ENCODE data around the gene PWWP2B.
A peak's percentile ranks its signal among the peaks of the same experiment; 100 is the strongest.

PWWP2B gene

DNA sequence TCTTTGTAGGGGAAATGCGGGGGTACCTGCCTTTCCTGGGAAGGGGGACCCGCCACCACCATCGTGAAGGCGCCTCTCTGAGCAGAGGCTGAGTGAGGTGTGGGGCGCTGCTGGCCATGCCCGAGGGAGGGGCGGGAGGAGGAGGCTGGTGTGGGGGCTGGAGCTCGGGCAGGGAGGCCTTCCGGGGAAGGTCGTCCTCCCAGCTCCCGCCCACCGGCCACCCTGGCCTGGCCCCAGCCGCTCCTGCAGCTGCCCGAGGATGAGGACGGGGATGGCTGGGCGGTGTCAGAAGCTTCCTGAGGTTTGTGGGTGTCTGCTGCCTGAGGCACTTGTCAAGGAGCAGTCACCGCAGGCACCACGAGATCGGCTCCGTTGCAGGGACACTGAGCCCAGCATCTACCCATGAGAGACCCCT lies 11.4 kb downstream of the PWWP2B start:
- no peak for DNase-seq

DNA sequence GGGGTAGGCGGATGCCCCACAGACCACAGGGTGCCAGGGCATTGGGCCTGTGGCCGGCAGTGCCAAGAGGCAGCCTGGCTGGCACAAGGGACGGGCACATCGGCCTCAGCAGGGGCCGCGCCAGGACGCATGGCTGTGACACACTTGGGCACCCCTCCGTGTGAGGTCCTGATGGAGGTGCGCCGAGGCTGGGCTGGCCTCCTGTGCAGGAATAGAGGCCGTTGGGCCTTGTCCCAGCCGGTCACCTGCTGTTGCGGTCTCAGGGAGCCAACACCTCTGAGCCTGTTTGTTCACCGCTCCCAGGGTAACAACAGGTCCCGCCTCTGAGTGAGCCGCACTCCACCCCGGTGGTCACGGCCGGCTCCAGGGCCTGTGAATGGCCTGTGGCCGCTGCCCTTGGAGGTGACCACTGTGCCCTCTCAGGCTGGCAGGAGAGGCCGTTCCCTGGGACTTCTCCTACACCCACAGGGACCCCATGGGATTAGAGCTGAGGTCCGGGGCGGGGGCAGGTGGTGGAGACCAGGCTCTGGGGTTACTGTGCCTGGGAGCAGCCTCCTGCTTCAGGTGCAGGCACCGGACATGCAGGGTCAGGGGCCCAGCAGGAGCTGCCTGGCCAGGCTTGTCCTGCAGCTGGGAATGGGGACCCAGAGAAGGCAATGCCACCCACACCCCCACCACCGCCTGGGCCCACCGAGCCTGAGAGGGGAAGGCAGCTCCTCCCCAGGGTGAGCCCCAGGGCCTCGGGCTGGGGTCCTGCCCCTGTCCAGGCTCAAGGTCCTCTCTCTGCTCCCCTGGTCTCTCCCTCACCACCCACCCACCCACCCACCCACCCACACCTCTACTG lies 12.0 kb downstream of the PWWP2B start:
- no peak for DNase-seq

DNA sequence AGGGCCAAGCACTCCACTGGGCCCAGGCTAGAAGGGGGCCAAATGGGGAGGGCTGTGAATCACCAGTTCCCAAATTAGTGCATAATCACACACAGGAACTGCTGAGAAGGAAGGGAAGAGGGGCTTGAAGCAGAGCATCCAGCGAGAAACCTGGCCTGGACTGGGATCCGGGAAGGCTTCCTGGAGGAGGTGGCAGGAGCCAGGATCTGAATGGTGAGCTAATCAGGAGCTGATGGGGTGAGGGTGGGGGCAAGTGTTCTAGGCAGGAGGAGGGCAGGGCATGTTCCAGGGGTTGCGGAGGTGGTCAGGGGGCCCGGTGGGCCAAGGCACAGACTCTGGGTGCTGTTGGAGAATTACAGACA lies 12.6 kb downstream of the PWWP2B start:
- no peak for DNase-seq

DNA sequence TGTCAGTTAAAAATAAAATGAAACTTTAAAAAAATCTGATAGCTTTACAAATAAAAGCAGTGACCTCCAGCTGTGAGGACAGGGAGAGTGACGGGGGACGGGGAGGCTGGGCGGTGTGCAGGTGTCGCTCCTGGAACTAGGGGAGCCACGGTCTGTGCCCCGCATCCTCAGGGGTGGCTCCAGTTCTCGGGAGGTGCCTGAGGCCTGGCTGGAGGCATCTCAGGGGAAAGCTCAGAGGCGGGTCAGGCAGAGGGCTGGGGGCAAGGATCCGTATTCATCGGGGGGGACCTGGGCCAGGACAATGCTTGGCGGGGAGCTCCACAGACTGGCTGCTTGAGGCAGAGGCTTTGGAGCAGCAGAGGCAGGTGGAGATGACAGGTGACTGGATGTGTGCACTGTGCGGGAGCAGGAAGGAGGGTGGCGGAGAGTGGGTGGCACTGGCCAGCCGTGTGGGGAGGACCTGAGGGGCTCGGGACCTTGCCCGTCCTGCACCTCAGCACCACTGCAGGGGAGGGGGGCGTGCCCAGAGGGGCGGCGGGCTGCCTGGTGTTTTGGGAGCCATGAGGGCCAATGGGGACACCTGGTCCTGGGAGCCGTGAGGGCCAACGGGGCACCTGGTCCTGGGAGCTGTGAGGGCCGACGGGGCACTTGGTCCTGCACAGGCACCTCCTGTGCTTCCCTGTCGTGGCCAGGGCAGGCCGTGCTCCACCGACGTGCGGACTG lies 13.2 kb downstream of the PWWP2B start:
- DNase-seq: no peak

DNA sequence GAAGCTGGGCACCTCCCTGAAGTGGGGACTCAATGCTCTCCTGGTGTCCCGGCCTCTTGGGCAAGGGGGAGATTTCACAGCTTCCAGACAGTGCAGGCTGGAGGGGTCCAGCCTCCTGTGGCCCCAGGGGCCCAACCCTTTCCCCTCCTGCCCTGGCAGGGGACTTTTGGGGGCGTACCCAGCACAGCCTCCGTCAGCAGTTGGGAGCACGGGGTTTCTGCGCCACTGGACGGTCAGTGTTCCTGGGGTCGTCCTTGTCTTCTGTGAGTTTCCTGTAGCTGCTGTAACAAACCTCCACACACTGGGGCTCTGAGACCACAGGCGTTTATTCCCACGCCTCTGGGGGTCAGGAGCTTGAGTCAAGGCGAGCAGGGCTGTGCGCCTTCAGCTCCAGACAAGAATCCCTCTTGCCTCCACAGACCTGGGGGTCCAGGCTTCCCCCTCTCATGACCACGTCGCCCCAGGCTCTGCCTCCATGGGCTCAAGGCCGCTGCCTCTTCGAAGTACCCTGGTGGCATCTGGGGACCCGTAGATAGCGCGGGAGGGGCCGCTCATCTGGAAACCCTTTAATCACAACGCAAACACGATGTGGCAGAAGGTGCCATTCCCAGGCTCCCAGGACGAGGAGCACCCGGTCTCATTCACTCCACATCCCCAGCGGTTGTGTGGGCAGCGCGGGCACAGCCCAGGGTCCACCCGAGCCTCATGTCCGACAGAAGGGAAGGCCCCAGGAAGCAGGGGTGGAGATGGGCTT lies 14.0 kb downstream of the PWWP2B start:
- DNase-seq: no peak

DNA sequence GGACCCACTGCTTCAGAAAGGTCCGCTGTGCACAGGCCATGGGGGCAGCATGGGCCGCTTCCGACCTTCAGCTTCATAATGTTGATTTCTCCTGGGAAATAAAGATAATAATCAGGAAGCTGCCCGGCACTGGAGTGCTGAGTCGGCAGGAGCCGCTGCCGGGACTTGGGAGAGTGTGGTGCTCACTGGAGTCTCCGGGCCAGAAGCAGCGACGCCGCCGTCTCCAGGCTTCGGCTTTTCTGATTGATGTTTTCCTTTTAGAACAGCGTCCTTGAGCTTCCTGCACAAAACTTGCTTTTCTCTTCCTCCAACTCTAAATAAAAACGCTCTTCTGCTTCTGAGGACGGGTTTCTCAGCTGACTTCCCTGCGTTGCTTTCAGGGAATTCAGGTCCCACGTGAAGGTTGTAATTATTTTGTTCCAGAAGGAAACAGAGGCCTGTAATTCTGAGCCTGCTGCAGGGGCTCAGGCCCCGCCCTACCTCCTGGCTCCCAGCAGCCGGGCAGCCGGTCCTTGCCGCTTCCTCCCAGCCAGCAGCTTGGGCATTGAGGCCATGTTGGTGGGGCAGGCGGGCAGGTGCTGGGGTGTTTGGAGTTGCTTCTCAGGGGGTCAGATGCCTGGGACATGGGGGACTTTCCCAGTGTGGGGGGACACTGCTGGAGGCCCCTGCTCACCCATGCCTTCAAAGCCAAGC lies 14.7 kb downstream of the PWWP2B start:
- DNase-seq: peak in 1 of 2 experiments; percentile 38

DNA sequence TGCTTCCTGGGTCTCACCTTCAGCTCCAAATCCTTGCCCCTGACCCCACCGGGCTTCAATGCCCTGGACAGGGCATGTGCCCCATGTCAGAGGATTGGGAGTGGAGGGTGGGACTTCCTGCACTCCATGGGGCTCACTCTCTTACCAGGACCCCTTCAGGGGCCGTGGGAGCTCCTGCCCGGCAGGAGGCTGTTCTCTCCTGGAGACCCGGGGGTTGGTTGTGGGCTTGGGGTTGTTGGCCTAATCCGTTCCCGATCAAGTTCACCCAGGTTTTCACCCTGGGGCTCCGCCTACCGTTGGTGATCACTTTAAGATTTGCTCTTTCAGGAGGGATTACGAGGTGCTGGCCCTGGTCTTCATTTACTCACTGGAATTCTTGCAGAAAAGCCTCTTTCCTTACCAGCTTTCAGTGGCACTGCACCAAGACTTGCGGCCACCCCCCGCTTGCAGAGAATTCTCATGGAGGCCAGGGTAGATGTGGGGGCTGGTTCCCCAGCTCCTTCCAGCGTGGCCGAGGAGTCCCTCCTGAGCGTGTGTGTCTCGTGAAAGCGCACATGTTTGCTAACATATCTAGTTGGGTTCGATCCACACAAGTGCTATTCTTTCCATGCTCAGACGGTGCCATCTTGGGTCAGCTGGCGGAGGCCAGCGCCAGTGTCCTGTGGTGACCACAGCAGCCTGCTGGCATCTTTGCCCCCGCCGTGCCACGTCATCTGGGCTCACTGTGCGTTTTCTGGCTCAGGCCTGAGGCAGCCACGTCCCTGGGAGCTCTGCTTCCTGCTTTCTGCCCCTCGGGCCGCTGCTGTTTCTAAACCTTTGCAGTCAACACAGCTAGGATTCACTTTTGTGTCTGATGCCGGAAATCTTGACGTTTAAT lies 15.6 kb downstream of the PWWP2B start:
- DNase-seq: no peak

DNA sequence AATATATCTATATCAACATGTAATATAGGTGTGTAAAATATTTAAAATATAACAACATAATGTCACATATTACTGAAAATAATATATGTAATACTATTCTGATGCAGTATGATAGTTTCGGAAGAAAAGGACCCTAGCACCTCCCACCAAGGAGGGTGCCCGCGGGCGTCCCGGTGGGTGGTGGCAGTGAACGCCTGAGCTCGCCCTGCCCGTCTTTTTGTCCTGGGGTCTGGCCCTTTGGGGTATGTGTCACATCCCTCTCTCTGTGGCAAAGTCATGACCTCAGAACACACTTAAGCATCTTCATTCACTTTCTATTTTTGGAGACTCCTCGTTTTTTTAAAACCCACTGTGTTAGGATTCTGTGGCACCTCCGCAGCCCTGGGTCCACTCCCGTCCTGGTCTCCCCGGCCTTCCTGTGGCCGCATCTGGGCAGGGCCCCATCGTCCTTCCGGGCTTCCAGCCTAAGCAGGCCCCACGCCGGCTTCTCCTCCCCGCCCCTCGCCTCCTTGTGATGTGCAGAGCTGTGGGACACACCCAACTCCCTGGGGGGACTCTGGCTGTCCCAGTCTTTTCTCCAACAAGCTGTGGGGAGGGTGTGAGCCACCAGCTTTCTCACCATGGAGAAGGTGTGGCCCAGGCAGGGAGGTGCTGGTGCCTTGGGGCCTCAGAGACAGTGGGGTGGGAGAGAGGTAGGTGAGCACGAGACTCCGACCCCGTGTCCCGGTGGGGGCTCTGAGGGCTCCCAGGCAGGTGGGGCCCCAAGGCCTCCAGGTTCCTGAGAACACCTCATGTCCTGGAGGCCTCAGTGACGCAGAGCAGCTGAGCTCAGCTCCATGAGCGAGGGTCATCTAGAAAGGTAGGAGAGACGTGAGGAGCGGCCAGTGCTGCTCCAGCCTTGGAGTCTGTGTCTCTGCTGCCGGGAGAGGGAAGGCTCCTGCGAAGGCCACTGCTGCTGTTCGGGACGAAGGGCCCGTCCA lies 16.5 kb downstream of the PWWP2B start:
- no peak for DNase-seq

DNA sequence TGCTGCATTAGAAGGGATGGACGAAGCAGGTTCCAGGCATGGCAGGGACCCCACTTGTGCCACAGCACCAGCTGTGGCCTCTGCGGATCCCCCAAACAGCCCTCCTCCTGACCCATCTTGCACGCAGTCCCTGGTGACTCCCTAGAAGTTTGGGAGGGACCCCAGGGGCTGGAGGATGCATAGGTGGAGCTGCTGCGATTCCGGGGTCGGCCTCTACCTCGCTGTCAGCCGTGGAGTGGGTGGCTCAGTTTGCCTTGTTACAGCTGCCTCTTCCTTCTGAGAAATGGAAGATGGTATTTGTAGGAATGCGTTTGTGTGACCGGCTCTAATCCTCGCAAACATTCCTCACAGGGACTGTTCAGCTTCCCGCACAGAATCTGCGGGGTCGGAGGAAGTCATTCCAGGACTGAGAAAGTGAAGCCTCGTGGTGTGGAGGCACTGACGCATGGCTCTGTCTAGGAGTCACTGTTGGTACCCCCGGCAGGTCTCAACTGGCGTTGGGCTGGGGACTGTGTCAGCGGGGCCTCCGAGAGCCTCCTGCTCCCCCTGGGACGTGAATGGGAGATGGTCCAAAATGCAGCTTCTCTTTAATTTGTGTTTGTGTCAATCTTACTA lies 17.5 kb downstream of the PWWP2B start:
- no peak for DNase-seq

DNA sequence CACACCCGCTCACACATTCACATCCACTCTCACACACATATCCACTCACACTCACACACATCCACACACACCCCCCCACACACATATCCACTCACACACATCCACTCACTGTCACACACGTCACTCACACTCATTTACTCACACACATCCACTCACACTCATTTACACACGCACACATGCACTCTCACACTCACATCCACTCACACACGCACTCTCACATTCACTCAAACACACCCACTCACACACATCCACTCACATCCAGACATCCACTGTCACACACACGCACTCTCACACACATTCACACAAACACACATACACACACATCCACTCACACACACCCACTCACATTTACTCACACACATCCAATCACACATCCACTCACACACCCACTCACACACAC lies 18.3 kb downstream of the PWWP2B start:
- DNase-seq: no peak

DNA sequence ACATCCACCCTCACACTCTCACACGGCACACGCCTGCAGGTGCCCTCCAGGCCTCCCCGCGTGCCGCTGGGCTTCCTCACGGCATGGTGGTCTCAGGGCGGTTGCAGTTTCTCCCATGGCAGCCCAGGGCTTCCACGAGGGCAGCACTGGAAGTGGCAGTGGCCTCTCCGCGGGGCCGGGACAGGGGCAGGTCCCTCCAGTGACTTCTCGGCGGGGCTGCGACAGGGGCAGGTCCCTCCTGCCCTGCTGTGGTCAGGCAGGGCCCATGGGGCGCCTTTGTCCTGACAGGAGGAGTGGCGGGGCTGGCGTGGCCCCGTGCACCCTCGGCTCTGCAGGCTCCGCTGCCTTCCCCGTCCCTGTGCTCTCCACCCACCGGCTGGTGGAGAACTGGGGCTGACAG lies 19.0 kb downstream of the PWWP2B start:
- no peak for DNase-seq

DNA sequence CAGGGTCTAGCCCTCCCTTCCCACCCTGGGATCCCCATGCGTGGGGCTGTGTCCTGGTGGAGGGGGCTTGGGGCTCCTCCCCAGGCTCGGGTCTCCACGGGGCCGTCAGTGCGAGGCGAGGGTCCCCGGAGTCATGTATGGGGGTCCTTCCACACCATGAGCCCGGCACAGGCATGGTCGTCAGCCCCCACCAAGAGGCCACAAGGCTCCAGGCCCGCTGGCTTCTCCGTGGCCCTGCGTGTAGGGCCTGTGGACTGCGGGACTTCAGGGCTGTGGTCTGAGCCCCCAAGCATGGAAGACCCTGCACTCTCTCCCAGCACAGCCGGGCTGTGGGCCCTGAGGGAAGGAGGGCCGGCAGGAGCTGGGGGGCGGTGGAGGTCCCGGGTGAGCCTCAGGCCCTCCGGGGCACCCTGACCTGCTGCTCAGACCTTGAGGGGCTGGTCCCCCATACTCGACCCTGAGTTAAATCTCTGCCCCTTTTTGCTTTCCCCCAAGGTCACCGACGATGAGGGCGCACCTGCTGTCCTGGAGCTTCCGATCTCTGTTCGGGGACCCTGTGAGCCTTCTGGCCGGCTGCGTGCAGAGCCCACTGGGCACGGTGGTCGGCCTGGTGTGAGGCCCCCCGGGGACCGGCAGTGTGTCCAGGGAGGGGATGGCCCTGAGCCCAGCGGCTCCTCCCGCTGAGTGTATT lies 19.7 kb downstream of the PWWP2B start:
- no peak for DNase-seq

DNA sequence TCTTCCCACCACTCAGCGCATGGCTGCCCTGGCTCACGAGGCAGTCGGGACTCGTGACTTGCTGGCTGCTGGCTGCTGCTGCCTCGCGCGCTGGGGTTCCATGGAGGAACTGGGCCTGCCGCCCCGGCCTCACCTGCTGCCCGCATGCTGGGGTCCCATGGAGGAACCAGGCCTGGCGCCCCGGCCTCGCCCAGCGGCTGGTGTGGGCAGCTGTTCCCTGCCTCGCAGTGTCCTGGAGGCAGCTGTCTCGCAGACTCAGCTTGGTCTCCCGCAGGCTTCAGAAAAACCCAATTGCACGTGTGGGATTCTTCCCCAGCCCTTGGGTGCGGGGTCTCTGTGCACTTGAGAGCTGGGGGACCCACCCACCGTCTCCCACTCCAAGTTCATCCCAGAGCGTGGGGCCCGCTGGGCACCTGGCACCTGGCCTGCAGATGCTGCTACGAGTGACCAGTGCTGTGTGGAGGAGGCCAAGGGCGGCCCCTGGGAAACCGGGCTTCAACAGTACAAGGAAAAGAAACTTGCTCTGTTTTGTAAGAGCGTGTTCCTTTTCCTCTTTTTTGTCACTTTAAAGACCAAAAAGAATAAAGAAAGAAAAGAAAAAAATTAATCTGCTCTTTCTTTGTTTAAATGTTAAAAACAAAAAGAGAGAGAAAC lies 20.4 kb downstream of the PWWP2B start:
- DNase-seq: no peak

DNA sequence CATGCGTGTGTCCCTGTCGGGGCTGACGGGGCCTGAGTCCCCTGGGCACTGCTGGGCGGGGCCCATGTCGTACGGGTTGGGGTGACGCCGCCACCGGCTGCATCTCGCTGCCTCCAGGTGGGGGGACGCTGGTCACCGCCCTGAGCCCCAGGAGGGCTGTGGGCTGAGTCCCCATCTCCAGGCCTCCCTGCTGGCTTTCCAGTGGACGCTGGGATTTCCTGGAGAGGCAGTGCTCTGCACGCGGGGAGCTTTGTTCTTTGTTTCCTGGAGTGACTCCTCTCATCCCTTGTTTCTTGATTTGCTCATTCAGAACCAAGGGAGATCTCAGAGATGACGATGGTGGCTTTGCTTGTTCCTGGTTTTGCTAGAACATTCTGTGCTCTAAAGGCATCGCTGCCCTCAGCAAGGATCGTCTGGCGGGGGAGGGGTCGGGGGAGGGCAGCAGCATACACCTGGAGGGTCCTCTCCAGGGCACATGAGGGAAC lies 21.0 kb downstream of the PWWP2B start:
- DNase-seq: no peak

DNA sequence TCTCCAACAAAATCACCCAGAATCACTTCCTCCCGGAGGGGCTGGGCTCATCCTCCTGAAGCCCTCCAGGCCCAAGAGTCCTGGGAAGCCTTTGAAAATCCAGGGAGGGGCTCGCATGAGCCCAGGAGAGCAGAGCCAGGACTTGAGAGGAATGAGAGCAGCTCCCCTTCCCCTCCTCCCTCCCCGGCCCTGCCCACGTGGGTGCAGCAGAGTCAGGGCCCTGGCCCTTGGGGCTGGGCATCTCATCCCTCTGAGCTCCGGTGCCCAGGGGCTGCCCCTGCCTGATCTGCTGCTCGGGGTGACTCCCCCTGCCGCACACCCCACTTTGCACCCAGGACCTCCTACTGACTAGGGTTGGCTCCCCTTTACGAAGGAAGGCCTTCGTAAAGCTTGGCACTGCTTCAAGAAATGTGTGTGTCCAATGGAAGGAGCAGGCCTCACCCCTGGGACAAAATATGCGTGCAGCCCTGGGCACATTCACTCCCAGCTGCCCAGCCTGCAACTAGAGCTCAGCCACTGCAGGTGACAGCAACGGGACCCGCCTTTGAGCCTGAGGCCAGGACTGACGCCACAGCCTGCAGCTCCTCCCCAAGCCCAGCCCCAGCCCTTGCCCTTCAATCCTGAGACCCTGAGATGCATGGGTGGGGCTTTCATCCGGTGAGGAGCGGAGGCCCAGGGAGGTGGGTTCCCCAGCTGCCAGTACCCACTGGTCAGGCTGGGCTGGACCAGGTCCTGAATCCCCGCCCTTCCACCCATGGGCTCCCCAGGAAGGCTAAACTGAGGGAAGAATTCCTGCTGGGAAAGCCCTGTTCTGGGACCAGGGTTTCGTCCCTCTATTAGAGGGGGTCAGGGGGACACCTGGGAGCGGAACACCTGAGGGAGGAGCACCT lies 21.8 kb downstream of the PWWP2B start:
- peak; percentile 67 to 89 for DNase-seq

DNA sequence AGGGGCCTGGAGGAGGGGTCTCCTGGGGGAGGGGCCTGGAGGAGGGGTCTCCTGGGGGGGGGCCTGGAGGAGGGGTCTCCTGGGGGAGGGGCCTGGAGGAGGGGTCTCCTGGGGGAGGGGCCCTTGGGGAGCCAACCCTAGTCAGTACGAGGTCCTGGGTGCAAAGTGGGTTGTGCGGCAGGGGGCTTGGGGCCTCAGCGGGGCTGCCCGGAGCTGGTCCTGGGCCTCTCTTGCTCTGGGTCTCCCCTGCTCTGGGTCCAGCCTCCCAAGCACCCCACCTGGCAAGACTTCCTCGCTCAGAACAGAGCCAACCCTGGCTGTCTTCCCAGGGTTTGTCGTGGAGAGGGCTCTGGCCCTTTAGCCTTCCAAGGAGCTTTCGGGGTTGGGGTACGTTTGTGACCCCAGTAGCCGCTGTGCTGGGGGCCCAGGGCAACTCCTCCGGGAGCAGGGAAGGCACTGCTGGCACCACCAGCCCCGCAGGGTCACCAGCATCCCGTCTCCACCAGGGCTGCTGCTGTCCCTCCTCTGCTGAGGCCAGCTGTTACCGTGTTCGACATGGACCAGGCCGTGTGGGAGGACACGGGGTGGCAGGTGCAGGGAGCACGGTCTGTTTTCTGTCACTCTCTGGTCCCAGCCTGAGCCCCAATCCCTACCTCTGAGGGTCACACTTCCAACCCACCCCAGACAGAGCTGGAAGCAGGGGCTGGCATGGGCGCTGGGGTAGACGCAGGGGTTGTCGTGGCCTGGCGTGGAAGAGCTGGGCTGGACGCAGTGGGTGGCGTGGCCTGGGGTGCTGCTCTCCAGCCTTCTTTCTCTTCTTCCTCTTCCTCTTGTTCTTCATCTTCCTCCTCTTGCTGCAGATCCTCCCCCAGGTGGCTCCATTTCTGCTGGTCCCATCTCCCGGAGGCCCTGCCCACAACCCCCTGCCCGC lies 22.8 kb downstream of the PWWP2B start:
- no peak for DNase-seq

Data from NCI-H526 (cell line).